Renal pelvis (tissue), 12 donors: Measurements from ENCODE around the gene ARMH2. TPM values are rescaled to one million over a fixed set of nuclear protein-coding genes. Genes with fewer than 3 reads are reported as not detected.

Experiments used
- DNase-seq: peaks from one replicate; pipeline ENCODE4 v3.0.0-alpha.2; 2013
- long read RNA-seq, 16 experiments: transcript quantifications; one replicate each; lab custom pipeline, GENCODE V29; 2026
- polyA plus RNA-seq, 3 donors: library from polyadenylated mRNA; unstranded; fragments of 120-200 nt; gene quantifications; one replicate each; pipeline ENCODE4 v1.2.1, GENCODE V29; 2013; ENCODE audit not compliant: insufficient read length in 3 of 3

The ARMH2 gene
- polyA plus RNA-seq, result not detected
- long read RNA-seq, donor 1, result 0 reads
- long read RNA-seq, donor 2, result 0 reads
- long read RNA-seq, donor 3, result 0 reads
- long read RNA-seq, donor 4, result 0 reads
- long read RNA-seq, donor 5, result 0 reads
- long read RNA-seq, donor 6, result 0 reads
- long read RNA-seq, donor 7, result 0 reads
- long read RNA-seq, donor 8, result 0 reads
- long read RNA-seq, donor 9, result 0 reads
- long read RNA-seq, donor 10, result 0 reads
- long read RNA-seq, donor 11, result 0 reads
- long read RNA-seq, donor 12, result 0 reads
- long read RNA-seq, donor 13, result 0 reads
- long read RNA-seq, donor 14, result 0 reads
- long read RNA-seq, donor 15, result 0 reads
- long read RNA-seq, donor 16, result 0 reads

GRCh38 chr6:24798740-24799540, at the start of gene ARMH2:
ARMH2 (minus strand) TSS chr6:24798917; CDS start chr6:24798857, 60 bp downstream.
- DNase-seq, result peak; percentile 4

GRCh38 chr6:24848461-24848860, 49.7 kb upstream of the ARMH2 start:
- DNase-seq, result no peak

DNA sequence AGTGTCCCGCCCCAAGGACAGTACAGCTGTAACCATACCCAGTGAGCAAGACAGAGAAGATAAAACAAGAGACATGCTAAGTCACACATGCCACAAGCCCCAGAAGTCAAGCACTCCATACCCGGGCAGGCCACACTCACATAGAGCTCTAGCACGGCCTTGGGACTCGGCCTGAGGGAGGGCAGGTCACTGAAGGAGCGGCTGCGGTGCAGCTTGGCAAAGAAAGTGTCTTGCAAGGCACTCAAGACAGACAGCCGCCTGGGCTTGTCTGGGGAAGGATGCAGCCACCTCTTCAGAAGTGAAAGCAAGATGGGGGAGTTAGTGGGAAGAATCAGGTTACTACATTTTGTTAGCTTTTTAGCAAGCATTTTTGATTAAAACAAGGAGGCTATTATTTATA, 48.7 kb upstream of the ARMH2 start:
- no peak for DNase-seq

DNA sequence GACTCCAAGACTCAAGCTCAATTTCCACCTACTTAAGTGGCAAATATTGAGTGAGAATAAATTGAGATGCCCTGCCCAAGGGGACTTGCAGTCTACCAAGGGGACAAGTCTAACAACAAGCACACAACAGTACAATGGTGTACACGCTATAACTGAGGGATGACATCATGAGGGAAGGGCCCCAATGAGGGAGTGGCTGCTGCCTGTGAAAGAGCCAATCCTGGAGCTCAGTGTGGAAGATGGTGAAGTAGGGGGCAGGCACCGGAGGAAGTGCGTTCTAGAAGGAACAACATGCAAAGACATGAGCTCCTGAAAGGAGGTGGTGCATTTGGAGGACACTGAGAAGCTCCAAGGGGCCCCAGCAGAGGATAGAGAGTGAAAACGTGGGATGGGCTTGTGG, 46.9 kb upstream of the ARMH2 start:
- no peak for DNase-seq

GRCh38 chr6:24844903-24845302, 46.2 kb upstream of the ARMH2 start:
- no peak for DNase-seq

DNA sequence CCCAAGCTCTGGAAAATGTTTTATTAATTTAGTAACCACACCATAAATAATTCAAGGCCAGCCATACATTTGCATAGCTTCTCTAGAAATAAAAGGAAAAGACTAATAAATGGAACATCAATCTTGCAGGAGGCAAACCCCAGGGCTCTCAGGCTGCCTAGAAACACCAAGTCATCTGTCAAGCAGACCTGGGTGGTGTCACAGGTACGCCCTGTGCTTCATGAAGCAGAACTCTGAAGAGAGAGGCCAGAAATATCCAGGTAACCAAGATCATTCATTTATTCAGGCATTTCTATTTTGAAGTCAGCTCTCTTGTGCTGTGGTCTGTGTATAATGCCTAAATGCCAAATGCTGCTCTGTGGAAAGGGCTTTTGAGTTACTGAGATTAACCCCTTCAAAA, 45.3 kb upstream of the ARMH2 start:
- no peak for DNase-seq

DNA sequence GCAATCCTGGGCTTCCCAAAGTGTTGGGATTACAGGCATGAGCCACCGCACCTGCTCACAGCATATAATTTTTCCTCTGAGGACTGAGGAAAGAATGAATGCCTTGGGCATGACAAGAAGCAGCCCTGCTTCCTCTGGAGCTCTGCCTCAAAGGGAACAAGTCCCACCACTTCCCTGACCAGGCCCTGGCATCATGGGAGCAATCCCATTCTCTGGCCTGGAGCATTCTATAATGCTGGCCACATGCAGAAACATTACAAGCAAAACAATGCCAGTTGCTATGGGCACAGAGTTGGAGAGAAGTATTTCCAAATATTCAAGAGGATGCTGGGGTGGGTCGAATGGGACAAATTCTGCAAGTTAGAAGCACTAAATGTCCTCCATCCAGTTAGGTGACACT, 41.5 kb upstream of the ARMH2 start:
- DNase-seq, result no peak

DNA sequence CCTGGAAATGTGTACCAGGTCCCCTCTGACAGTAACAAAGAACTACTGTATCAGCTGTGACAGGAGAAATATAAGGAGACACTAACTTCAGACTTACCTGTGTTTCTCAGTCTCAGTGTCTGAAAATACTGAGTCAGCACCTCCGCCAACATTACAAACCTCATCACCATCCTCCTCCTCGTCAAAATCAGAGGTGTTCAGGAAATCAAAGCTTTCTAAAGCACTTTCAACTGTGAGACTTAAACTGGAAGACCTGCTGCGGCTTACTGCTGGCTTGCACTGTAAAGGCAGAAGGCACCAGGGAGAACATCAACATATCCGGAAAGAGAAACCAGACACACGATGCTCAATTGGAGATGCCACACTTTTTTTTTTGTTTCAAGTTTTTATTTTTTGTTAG, 40.3 kb upstream of the ARMH2 start:
- DNase-seq, result no peak

DNA sequence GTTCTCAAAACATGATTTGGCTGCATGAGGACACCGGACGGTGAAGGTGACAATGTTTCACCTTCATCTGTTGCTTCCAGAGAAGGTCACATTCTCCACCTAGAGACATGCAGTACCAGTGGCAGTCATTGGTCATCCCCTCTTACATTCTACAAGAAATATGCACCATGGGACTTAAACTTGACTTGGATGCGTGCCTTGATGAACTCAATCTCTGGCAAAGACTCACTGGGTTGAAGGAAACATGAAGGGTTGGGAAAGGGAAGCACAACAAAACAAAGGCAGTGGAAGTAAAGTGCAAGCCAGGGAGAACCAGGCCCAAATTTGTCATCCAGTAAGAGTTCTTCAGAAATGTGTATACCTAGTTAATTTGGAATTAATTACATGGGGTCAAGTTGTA, 39.4 kb upstream of the ARMH2 start:
- no peak for DNase-seq

- no peak for DNase-seq
Observed at GRCh38 chr6:24836109-24836508, 37.4 kb upstream of the ARMH2 start.

GRCh38 chr6:24833711-24834386, 35.1 kb upstream of the ARMH2 start:
- no peak for DNase-seq

- no peak for DNase-seq
Observed at GRCh38 chr6:24832794-24833193, 34.1 kb upstream of the ARMH2 start.

GRCh38 chr6:24831771-24832716, 33.3 kb upstream of the ARMH2 start:
- no peak for DNase-seq

DNA sequence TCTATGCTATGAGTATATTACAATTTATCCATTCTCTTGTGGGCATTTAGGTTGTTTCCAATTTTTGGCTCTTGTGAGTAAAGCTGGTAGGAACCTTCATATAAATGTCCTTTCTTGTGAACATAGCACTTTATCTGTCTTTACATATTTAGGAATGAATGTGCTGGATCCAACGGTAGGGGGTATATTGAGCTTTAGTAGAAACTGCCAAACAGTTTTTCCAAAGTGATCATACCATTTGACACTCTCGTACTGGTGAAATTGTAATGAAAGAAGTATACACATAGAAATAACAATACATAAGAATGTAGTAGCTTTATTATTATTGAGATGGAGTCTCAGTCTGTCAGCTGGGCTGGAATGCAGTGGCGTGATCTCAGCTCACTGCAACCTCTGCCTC, 30.9 kb upstream of the ARMH2 start:
- no peak for DNase-seq

DNA sequence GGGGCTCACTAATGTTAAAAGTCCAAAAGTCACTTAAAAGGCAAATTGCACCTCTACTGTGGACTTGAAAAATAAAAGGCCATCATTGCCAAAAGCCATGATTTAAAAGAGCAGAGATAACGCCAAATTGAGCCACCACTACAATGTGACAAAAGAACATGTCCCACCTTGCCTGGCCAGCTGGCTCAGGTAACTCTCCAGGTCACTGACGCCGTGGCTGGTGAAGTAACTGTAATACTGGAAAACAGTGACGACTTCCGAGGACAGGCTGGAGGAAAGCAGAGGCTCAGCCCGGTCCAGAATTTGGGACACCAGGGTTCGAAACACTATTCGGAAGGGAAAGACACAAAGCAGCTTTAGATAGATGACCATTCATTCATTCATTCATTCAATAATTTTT, 29.3 kb upstream of the ARMH2 start:
- DNase-seq, result no peak

- DNase-seq, result no peak
Observed at GRCh38 chr6:24827162-24827561, 28.4 kb upstream of the ARMH2 start.

DNA sequence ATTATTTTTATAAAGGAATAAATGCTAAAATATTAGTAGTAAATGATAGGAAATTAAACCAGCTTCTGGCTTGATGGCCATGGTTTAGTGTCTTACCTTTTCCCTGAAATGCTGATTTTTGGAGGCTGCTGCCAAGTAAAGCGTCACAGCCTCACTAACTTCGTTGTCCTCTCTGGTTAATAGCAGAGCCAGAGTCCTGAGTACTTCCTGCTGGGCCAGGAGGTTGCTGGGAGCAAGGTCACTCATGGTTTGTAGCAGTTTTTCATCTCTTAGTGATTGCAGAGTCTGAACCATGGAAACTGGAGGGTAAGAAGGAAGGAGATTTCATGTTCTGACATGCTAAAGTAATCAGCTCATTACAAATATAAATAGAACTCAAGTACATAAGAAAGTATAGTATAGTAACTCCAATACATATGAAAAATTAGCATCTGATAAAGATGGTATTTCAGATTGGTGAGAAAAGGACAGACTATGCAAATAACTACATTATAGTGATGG, 26.5 kb upstream of the ARMH2 start:
- peak; percentile 27 for DNase-seq

- no peak for DNase-seq
Observed at GRCh38 chr6:24824142-24824938, 25.6 kb upstream of the ARMH2 start.

GRCh38 chr6:24823185-24823584, 24.5 kb upstream of the ARMH2 start:
- no peak for DNase-seq

DNA sequence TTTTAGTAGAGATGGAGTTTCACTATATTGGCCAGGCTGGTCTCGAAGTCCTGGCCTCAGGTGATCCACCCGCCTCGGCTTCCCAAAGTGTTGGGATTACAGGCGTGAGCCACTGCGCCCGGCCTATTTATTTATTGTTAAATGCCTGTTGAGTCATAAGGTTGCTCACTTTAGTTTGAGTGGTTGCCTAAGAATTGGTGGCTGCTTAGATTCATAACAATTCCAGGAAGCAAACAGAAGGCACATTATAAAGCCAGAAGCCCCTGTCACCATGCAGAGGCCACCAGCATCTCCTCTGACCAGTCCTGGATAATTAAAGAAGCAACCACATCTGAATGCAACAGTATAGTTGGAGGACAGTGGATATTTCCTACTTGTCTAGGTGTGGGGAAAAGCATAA, 24.0 kb upstream of the ARMH2 start:
- DNase-seq, result no peak
